ENCODE results near the gene OTOA.
"Not testable (repeated sequence)": the region's sequence is repeated elsewhere in the genome, so short reads cannot be mapped to it uniquely, and the experiment has no call there.

Gene OTOA

GRCh38 chr16:21740637-21741036, 76.9 kb downstream of the OTOA start:
- H3K36me3 Mint-ChIP-seq (ENCODE audit: low read depth); H3K4me1 Mint-ChIP-seq (ENCODE audit: low read depth); H3K27me3 Mint-ChIP-seq (ENCODE audit: low read depth); H3K4me3 Mint-ChIP-seq; H3K27ac Mint-ChIP-seq; H3K9me3 Mint-ChIP-seq; DNase-seq (ENCODE audit: low spot score): not testable (repeated sequence)

- not testable (repeated sequence) for H3K9me3 Mint-ChIP-seq; H3K27ac Mint-ChIP-seq; H3K27me3 Mint-ChIP-seq (ENCODE audit: low read depth); H3K36me3 Mint-ChIP-seq (ENCODE audit: low read depth); DNase-seq (ENCODE audit: low spot score); H3K4me1 Mint-ChIP-seq (ENCODE audit: low read depth)
- H3K4me3 Mint-ChIP-seq: peak overlapping the region; percentile 49
These were observed 92.7 kb downstream of the OTOA start for GRCh38 chr16:21756192-21757079.

- DNase-seq (ENCODE audit: low spot score); H3K9me3 Mint-ChIP-seq; H3K36me3 Mint-ChIP-seq (ENCODE audit: low read depth); H3K27me3 Mint-ChIP-seq (ENCODE audit: low read depth); H3K4me3 Mint-ChIP-seq; H3K4me1 Mint-ChIP-seq (ENCODE audit: low read depth); H3K27ac Mint-ChIP-seq: not testable (repeated sequence)
These were observed 93.4 kb downstream of the OTOA start for GRCh38 chr16:21757080-21757671.

DNA sequence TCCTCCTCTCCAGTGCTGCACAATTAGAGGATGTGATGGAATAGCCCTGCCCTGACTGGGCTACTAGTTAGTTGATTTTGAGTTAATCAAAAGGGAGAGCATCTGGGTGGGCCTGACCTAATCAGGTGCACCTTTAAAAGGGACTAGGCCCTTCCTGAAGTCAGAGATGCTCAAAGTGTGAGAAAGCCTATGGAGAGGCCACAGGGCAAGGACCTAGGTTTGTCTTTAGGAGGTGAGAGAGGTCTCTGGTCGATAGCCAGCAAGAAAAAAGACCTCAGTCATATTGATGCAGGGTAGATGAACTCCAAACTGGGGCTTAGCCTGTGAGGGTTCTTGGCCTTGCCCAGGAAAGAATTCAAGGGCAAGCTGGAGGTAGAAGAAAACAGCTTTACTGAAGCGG, 104.5 kb downstream of the OTOA start:
- not testable (repeated sequence) for H3K27ac Mint-ChIP-seq; DNase-seq (ENCODE audit: low spot score); H3K4me3 Mint-ChIP-seq; H3K4me1 Mint-ChIP-seq (ENCODE audit: low read depth); H3K27me3 Mint-ChIP-seq (ENCODE audit: low read depth); H3K36me3 Mint-ChIP-seq (ENCODE audit: low read depth); H3K9me3 Mint-ChIP-seq

- not testable (repeated sequence) for H3K27me3 Mint-ChIP-seq (ENCODE audit: low read depth); H3K27ac Mint-ChIP-seq; H3K9me3 Mint-ChIP-seq; H3K4me1 Mint-ChIP-seq (ENCODE audit: low read depth); H3K36me3 Mint-ChIP-seq (ENCODE audit: low read depth); DNase-seq (ENCODE audit: low spot score); H3K4me3 Mint-ChIP-seq
These were observed 105.0 kb downstream of the OTOA start for GRCh38 chr16:21768810-21769209.

DNA sequence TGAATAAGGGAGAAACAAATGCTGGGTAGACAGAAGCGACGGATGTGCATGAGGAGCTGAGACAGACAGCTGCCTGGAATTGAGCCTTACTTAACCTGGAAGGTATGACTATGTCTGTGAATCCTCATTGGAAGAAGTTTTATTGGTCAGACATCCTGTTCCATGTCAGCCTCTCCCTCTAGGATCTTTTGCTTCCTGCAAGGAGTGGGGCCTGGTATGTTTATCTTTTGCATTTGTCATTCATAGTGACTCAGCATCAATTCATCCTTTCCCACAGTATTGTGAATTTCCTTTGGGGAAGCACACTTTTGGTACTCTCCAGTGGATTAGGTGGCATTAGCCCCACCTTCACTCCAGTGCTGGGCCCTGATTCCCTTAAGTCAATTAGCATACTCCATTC, 105.5 kb downstream of the OTOA start:
- H3K9me3 Mint-ChIP-seq; H3K4me3 Mint-ChIP-seq; H3K27me3 Mint-ChIP-seq (ENCODE audit: low read depth); H3K4me1 Mint-ChIP-seq (ENCODE audit: low read depth); DNase-seq (ENCODE audit: low spot score); H3K27ac Mint-ChIP-seq; H3K36me3 Mint-ChIP-seq (ENCODE audit: low read depth): not testable (repeated sequence)

DNA sequence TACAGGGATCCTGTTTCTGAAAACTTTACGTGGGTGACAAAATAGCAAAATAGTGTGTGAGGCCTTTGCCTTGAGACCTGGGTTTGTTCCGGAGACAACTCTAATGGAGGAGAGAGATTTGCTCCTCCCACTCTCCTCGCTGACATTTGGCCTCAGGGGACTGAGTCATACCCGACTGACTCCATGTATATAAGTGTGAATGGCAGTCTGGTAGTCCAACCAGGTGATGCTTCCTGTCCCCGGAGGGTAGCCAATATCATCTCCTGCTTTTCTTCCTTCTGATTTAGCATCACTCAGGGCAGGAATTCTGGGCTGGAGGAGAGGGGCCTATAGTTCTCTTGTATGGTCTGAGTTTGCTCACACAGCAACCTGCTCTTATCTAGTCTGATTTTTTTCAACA, 106.8 kb downstream of the OTOA start:
- not testable (repeated sequence) for H3K4me3 Mint-ChIP-seq; H3K4me1 Mint-ChIP-seq (ENCODE audit: low read depth); DNase-seq (ENCODE audit: low spot score); H3K27ac Mint-ChIP-seq; H3K27me3 Mint-ChIP-seq (ENCODE audit: low read depth); H3K9me3 Mint-ChIP-seq; H3K36me3 Mint-ChIP-seq (ENCODE audit: low read depth)

GRCh38 chr16:21772547-21773206, 108.9 kb downstream of the OTOA start:
- H3K36me3 Mint-ChIP-seq (ENCODE audit: low read depth); H3K27me3 Mint-ChIP-seq (ENCODE audit: low read depth); H3K4me1 Mint-ChIP-seq (ENCODE audit: low read depth); H3K9me3 Mint-ChIP-seq; H3K27ac Mint-ChIP-seq; H3K4me3 Mint-ChIP-seq; DNase-seq (ENCODE audit: low spot score): not testable (repeated sequence)

GRCh38 chr16:21773207-21773553, 109.4 kb downstream of the OTOA start:
- not testable (repeated sequence) for H3K4me1 Mint-ChIP-seq (ENCODE audit: low read depth); DNase-seq (ENCODE audit: low spot score); H3K27ac Mint-ChIP-seq; H3K9me3 Mint-ChIP-seq; H3K36me3 Mint-ChIP-seq (ENCODE audit: low read depth); H3K4me3 Mint-ChIP-seq; H3K27me3 Mint-ChIP-seq (ENCODE audit: low read depth)

GRCh38 chr16:21780525-21780924, 116.8 kb downstream of the OTOA start:
- H3K27me3 Mint-ChIP-seq (ENCODE audit: low read depth); H3K4me3 Mint-ChIP-seq; H3K4me1 Mint-ChIP-seq (ENCODE audit: low read depth); H3K27ac Mint-ChIP-seq; DNase-seq (ENCODE audit: low spot score); H3K36me3 Mint-ChIP-seq (ENCODE audit: low read depth); H3K9me3 Mint-ChIP-seq: not testable (repeated sequence)

- not testable (repeated sequence) for H3K27ac Mint-ChIP-seq; H3K27me3 Mint-ChIP-seq (ENCODE audit: low read depth); DNase-seq (ENCODE audit: low spot score); H3K9me3 Mint-ChIP-seq; H3K4me1 Mint-ChIP-seq (ENCODE audit: low read depth); H3K4me3 Mint-ChIP-seq; H3K36me3 Mint-ChIP-seq (ENCODE audit: low read depth)
These were observed 126.7 kb downstream of the OTOA start for GRCh38 chr16:21790506-21790905.

DNA sequence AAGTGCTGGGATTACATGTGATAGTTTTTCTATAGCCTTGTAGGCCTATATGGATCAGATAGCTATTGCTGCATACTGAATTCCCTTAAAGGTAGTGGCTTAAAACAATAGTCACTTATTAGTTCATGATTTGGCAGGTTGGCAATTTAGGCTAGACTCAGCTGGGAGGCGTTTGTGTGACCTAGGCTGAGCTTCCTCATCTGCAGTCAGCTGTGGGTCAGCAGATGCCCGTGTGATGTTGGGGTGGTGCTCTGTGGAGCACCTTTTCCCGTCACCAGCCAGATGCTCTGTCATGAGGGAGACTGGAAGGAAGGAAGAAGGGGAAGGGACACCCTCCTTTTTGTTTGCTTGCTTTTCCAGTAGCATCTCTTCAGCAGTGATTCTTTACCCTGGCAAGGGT, 129.5 kb downstream of the OTOA start:
- H3K9me3 Mint-ChIP-seq; H3K4me1 Mint-ChIP-seq (ENCODE audit: low read depth); H3K27me3 Mint-ChIP-seq (ENCODE audit: low read depth); H3K4me3 Mint-ChIP-seq; H3K36me3 Mint-ChIP-seq (ENCODE audit: low read depth); H3K27ac Mint-ChIP-seq; DNase-seq (ENCODE audit: low spot score): not testable (repeated sequence)

- not testable (repeated sequence) for H3K27me3 Mint-ChIP-seq (ENCODE audit: low read depth); H3K4me1 Mint-ChIP-seq (ENCODE audit: low read depth); H3K27ac Mint-ChIP-seq; H3K4me3 Mint-ChIP-seq; DNase-seq (ENCODE audit: low spot score); H3K9me3 Mint-ChIP-seq
- peaks cover 15% of the 10 kb centered on the region for H3K36me3 Mint-ChIP-seq (ENCODE audit: low read depth)
These were observed 134.8 kb downstream of the OTOA start for GRCh38 chr16:21798601-21799000.

DNA sequence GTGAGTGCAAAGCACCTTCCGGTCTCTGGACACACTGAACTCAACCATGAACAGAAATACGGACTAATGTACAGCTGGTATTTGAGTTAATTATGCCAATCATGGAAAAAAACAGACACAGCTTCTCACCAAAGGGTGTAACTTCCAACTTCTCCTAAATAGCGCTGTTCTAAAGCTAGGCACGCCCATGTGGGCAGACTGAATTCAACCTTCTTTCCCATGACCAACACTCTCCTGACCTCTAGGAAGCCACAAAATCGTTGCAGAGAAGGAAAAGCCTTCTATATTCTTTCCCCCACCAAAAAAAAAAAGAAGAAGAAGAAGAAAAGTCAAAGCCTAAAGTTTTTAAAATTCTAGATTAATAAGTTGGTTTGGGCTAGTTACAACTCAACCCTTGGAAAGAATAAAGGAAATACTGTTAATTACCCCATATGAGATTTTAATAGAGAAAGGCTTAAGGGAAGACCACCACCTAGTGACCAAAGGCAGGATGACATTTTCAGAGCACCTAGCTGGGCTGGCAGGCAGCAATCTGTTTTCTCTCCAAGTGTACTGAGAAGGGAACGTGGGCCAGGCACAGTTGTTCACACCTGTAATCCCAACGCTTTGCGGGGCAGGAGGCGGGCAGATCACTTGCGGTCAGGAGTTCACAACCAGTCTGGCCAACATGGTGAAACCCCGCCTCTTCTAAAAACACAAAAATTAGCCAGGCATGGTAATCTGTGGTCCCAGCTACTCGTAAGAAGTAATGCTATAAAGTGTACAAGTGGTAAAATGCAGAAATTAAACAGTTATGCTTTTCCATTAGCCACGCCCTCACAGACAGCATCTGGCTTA, 138.0 kb downstream of the OTOA start:
- not testable (repeated sequence) for H3K27me3 Mint-ChIP-seq (ENCODE audit: low read depth); H3K27ac Mint-ChIP-seq; DNase-seq (ENCODE audit: low spot score); H3K4me3 Mint-ChIP-seq; H3K9me3 Mint-ChIP-seq; H3K4me1 Mint-ChIP-seq (ENCODE audit: low read depth)
- peaks cover 17% of the 10 kb centered on the region for H3K36me3 Mint-ChIP-seq (ENCODE audit: low read depth)

Measured in T-helper 2 cell treated with Interferon-gamma antibody and Interleukin-4, amounts not matched to agents 5 μg/mL and 100 μg/mL, for 36 hours (primary cell).